Measurements from ENCODE around the gene NDUFB11.
A peak's percentile ranks its signal among the peaks of the same experiment; 100 is the strongest.

- TF ChIP-seq CTCF (IDR thresholded peaks at IDR 0.05; ENCODE audit: low read depth, low read length) (peak; percentile 70), EZH2phosphoT487 (IDR thresholded peaks at IDR 0.05; ENCODE audit: low read depth) (no peak)
Observed at GRCh38 chrX:47193475-47194193, 49.1 kb upstream of the NDUFB11 start, which contains the start of gene UBA1.
